Neuronal stem cell (in vitro differentiated cells): ENCODE results near the gene ZNF892.
"Not testable (repeated sequence)": the region's sequence is repeated elsewhere in the genome, so short reads cannot be mapped to it uniquely, and the experiment has no call there.

Experiments
- DNase-seq: peaks from one replicate; pipeline ENCODE4 v3.0.0-alpha.2; 2013; ENCODE audit warnings: low spot score
- H2AFZ ChIP-seq: one replicate; pipeline ENCODE4 v1.6.1; 2013; ENCODE audit warnings: mild to moderate bottlenecking, low read length, inconsistent platforms
- H2AK5ac ChIP-seq: 2 replicates; pipeline ENCODE4 v1.6.1; 2013; ENCODE audit warnings: low read depth, mild to moderate bottlenecking, inconsistent platforms, low read length, moderate library complexity, mixed read lengths
- H2BK120ac ChIP-seq: 2 replicates; pipeline ENCODE4 v1.6.1; 2013; ENCODE audit warnings: low read depth, mild to moderate bottlenecking, inconsistent platforms, low read length, moderate library complexity, mixed read lengths
- H2BK12ac ChIP-seq: one replicate; pipeline ENCODE4 v1.6.1; 2013; ENCODE audit warnings: low read length, inconsistent platforms
- H2BK15ac ChIP-seq: 2 replicates; pipeline ENCODE4 v1.6.1; 2013; ENCODE audit warnings: mild to moderate bottlenecking, low read length, inconsistent platforms, mixed read lengths
- H2BK5ac ChIP-seq: one replicate; pipeline ENCODE4 v1.6.1; 2013; ENCODE audit warnings: inconsistent platforms, mild to moderate bottlenecking, low read length, moderate library complexity
- H3K14ac ChIP-seq: one replicate; pipeline ENCODE4 v1.6.1; 2013; ENCODE audit warnings: low read length, inconsistent platforms
- H3K18ac ChIP-seq: 2 replicates; pipeline ENCODE4 v1.6.1; 2013; ENCODE audit warnings: low read length, inconsistent platforms
- H3K23ac ChIP-seq: 2 replicates; pipeline ENCODE4 v1.6.1; 2013; ENCODE audit warnings: low read depth, mild to moderate bottlenecking, mixed read lengths, low read length, inconsistent platforms; ENCODE audit not compliant: poor library complexity
- H3K27ac ChIP-seq: replicated peaks from 3 replicates; pipeline ENCODE4 v1.5.1; 2013; ENCODE audit warnings: low read length, inconsistent platforms
- H3K27me3 ChIP-seq, 3 experiments: 2 replicates each; pipeline ENCODE4 v1.6.1; 2013; ENCODE audit warnings: low read length in 3 of 3, mild to moderate bottlenecking in 2 of 3, inconsistent platforms in 1 of 3, low read depth in 1 of 3, mixed read lengths in 1 of 3, moderate library complexity in 1 of 3; ENCODE audit not compliant: control insufficient read depth in 3 of 3, insufficient read depth in 3 of 3
- H3K36me3 ChIP-seq, 2 donors: replicated peaks in 1 of 2; 2 replicates each; pipeline ENCODE4 v1.6.1; 2013; ENCODE audit warnings: low read length in 2 of 2; ENCODE audit not compliant: control insufficient read depth in 2 of 2, insufficient read depth in 2 of 2
- H3K4ac ChIP-seq: 2 replicates; pipeline ENCODE4 v1.6.1; 2013; ENCODE audit warnings: inconsistent platforms, mild to moderate bottlenecking, low read length, moderate library complexity
- H3K4me1 ChIP-seq, 2 donors: 1 replicate in 1 of 2; 2 replicates in 1 of 2; pipeline ENCODE4 v1.6.1; 2013; ENCODE audit warnings: low read length in 2 of 2, low read depth in 1 of 2; ENCODE audit not compliant: control insufficient read depth in 2 of 2, insufficient read depth in 1 of 2
- H3K4me2 ChIP-seq: one replicate; pipeline ENCODE4 v1.6.1; 2013; ENCODE audit warnings: mild to moderate bottlenecking, low read length, inconsistent platforms; ENCODE audit not compliant: insufficient read depth, poor library complexity, severe bottlenecking
- H3K4me3 ChIP-seq, 2 donors: 2 replicates each; pipeline ENCODE4 v1.5.1; 2013; ENCODE audit warnings: low read length in 2 of 2, mild to moderate bottlenecking in 2 of 2, inconsistent platforms in 1 of 2, moderate library complexity in 1 of 2
- H3K79me1 ChIP-seq: one replicate; pipeline ENCODE4 v1.6.1; 2013; ENCODE audit warnings: low read depth, mild to moderate bottlenecking, inconsistent platforms, low read length, moderate library complexity
- H3K9ac ChIP-seq: one replicate; pipeline ENCODE4 v1.6.1; 2013; ENCODE audit warnings: mild to moderate bottlenecking, low read depth, low read length, inconsistent platforms; ENCODE audit not compliant: poor library complexity
- H3K9me3 ChIP-seq, 2 donors: replicated peaks in 1 of 2; 2 replicates each; pipeline versions ENCODE3 to v1.6.1; 2013; ENCODE audit warnings: low read length in 2 of 2, mild to moderate bottlenecking in 2 of 2, inconsistent platforms in 1 of 2, low read depth in 1 of 2, mixed read lengths in 1 of 2, moderate library complexity in 1 of 2; ENCODE audit not compliant: control insufficient read depth in 2 of 2, insufficient read depth in 1 of 2
- H4K8ac ChIP-seq: one replicate; pipeline ENCODE4 v1.6.1; 2013; ENCODE audit warnings: low read depth, mild to moderate bottlenecking, inconsistent platforms, low read length, moderate library complexity
- H4K91ac ChIP-seq: one replicate; pipeline ENCODE4 v1.6.1; 2013; ENCODE audit warnings: low read length, low read depth, mild to moderate bottlenecking, inconsistent platforms; ENCODE audit not compliant: poor library complexity
- WGBS, 2 donors: extraction: QIAGEN DNeasy Blood & Tissue Kit; methylation state at CpG; one replicate each; pipeline ENCODE4 v1.1.7; 2013; ENCODE audit warnings: missing lambda C conversion rate in 2 of 2, mixed read lengths in 1 of 2; ENCODE audit not compliant: insufficient read length in 2 of 2, insufficient replicate concordance in 1 of 2; ENCODE audit errors: extremely low coverage in 2 of 2; 5-methylcytosine and 5-hydroxymethylcytosine counted together

The ZNF892 gene

DNA sequence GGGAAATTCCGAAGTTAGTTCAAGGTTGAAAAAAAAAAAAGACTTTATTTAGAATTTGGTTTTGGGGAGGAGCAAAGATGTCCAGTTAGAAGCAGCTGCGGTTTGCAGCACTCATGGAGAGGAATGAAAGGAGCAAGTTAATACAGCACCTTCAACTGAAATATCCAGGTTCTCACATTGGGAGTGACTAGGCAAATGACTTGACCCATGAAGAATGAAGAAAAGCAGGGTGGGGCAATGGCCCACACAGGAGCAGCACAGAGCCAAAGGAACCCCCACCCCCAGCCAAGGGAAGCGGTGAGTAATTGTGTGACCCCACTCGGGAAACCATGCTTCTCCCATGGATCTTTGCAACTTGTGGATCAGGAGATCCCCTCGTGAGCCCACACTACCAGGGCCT, 32.8 kb downstream of the ZNF892 start:
- no peak overlapping the region for H3K18ac ChIP-seq
- no peak overlapping the region for H3K4me2 ChIP-seq
- DNase-seq, result no peak
- no peak overlapping the region for H3K23ac ChIP-seq
- H3K4me1 ChIP-seq, result no peaks in the 10 kb centered on the region
- H3K4ac ChIP-seq, result no peak overlapping the region
- H2BK120ac ChIP-seq, result no peak overlapping the region
- H2BK12ac ChIP-seq, result no peak overlapping the region
- H3K27ac ChIP-seq, result no peak overlapping the region
- H3K9ac ChIP-seq, result no peak overlapping the region
- no peak overlapping the region for H2BK5ac ChIP-seq
- no peak overlapping the region for H2BK15ac ChIP-seq
- WGBS, 2 donors, result no CpG with 5 or more reads among the region's 5 CpGs
- no peak overlapping the region for H2AFZ ChIP-seq
- no peaks in the 10 kb centered on the region for H3K36me3 ChIP-seq
- H3K4me3 ChIP-seq, result peak overlapping the region in 1 of 2 donors; percentile 45
- no peaks in the 10 kb centered on the region for H3K27me3 ChIP-seq
- no peak overlapping the region for H4K91ac ChIP-seq
- H3K14ac ChIP-seq, result no peak overlapping the region
- H3K9me3 ChIP-seq, result peaks cover 5 to 8% of the 10 kb centered on the region in 2 donors
- no peak overlapping the region for H4K8ac ChIP-seq
- no peak overlapping the region for H2AK5ac ChIP-seq
- H3K79me1 ChIP-seq, result no peaks in the 10 kb centered on the region

DNA sequence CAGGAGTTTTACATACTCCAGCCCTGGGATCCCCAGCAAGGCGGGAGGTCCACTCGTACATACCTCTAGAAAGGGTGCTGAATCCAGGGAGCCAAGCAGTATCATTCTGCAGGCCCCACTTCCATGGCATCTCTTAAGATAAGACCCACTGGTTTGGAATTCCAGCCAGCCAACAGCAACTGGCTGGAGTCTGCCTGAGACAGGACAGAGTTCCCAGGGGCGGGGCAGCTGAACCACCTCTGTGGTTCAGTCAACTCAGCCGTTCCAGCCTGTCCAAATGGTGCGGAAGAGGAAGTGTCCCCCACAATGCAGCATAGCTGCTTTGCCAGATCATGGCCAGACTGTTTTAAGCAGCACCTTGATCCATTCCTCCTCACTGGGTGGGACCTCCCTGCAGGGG, 33.2 kb downstream of the ZNF892 start:
- no peak overlapping the region for H2BK15ac ChIP-seq
- H2BK12ac ChIP-seq, result no peak overlapping the region
- H3K27me3 ChIP-seq, result no peaks in the 10 kb centered on the region
- peaks cover 5 to 8% of the 10 kb centered on the region in 2 donors for H3K9me3 ChIP-seq
- no peak overlapping the region for H4K8ac ChIP-seq
- no peak for DNase-seq
- no peaks in the 10 kb centered on the region for H3K79me1 ChIP-seq
- no peak overlapping the region for H3K4me2 ChIP-seq
- peak overlapping the region in 1 of 2 donors; percentile 45 for H3K4me3 ChIP-seq
- H2AFZ ChIP-seq, result no peak overlapping the region
- H2BK5ac ChIP-seq, result no peak overlapping the region
- H2BK120ac ChIP-seq, result no peak overlapping the region
- H3K27ac ChIP-seq, result no peak overlapping the region
- H3K9ac ChIP-seq, result no peak overlapping the region
- H3K36me3 ChIP-seq, result no peaks in the 10 kb centered on the region
- no peak overlapping the region for H3K23ac ChIP-seq
- no peak overlapping the region for H2AK5ac ChIP-seq
- no peak overlapping the region for H3K14ac ChIP-seq
- no peak overlapping the region for H4K91ac ChIP-seq
- no peak overlapping the region for H3K18ac ChIP-seq
- H3K4ac ChIP-seq, result no peak overlapping the region
- no CpG with 5 or more reads among the region's 5 CpGs for WGBS, 2 donors
- no peaks in the 10 kb centered on the region for H3K4me1 ChIP-seq

DNA sequence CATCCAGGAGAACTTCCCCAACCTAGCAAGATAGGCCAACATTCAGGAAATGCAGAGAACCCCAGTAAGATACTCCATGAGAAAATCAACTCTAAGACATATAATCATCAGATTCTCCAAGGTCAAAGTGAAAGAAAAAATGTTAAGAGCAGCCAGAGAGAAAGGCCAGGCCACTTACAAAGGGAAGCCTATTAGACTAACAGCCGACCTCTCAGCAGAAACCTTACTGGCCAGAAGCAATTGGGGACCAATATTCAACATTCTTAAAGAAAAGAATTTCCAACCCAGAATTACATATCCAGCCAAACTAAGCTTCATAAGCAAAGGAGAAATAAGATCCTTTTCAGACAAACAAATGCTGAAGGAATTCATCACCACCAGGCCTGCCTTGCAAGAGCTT, 34.8 kb downstream of the ZNF892 start:
- not testable (repeated sequence) for H3K4me3 ChIP-seq, H2BK15ac ChIP-seq, H3K4me2 ChIP-seq, DNase-seq, H4K8ac ChIP-seq, H3K79me1 ChIP-seq, H3K9me3 ChIP-seq, H3K4ac ChIP-seq, H2AFZ ChIP-seq, H3K23ac ChIP-seq, H2BK5ac ChIP-seq, H3K27ac ChIP-seq, H2BK12ac ChIP-seq, H2AK5ac ChIP-seq, H2BK120ac ChIP-seq, H3K18ac ChIP-seq, H4K91ac ChIP-seq, H3K14ac ChIP-seq, H3K4me1 ChIP-seq, H3K27me3 ChIP-seq, H3K36me3 ChIP-seq, H3K9ac ChIP-seq
- no CpG with 5 or more reads among the region's 1 CpG for WGBS, 2 donors
